OCI-LY7 (cell line): ENCODE data around the gene MGAT5B. TPM values are rescaled to one million over a fixed set of nuclear protein-coding genes. Genes with fewer than 3 reads are reported as not detected.
"Not testable (repeated sequence)": the region's sequence is repeated elsewhere in the genome, so short reads cannot be mapped to it uniquely, and the experiment has no call there.

ENCODE experiments used
- BruUV-seq: library from RNA; stranded (reverse); fragments of 400-500 nt; replicated peaks from 2 replicates; lab custom pipeline; 2021; lab: Mats Ljungman, UMichigan
- CTCF ChIA-PET: fragments of 300-600 bp; sonication (Branson Sonifier 250); formaldehyde crosslinking; loops from one replicate; lab custom pipeline; 2022; ENCODE audit warnings: antibody characterized with exemption; ENCODE audit not compliant: unreplicated experiment; lab: Charles Lee
- POLR2A ChIA-PET: fragments of 300-600 bp; sonication (Branson Sonifier 250); formaldehyde crosslinking; loops from one replicate; lab custom pipeline; 2022; ENCODE audit warnings: antibody characterized with exemption; lab: Charles Lee
- DNase-seq: peaks from one replicate; pipeline ENCODE4 v3.0.0-alpha.2; 2015; ENCODE audit warnings: low spot score
- H2AFZ ChIP-seq: fragments of 200-600 bp; sonication (generic), shearing (Covaris generic); 2 replicates; pipeline ENCODE4 v1.6.1; 2014; ENCODE audit warnings: mild to moderate bottlenecking, antibody characterized with exemption, low read length, moderate library complexity
- H3K27ac ChIP-seq: fragments of 200-600 bp; sonication (generic); 2 replicates; pipeline ENCODE4 v1.5.1; 2014; ENCODE audit warnings: mixed run types, low read depth, mild to moderate bottlenecking, moderate library complexity, low read length, inconsistent platforms; ENCODE audit not compliant: poor library complexity, severe bottlenecking
- H3K36me3 ChIP-seq: fragments of 200-600 bp; sonication (generic); 2 replicates; pipeline ENCODE4 v1.6.1; 2014; ENCODE audit warnings: mild to moderate bottlenecking, antibody characterized with exemption, low read length, moderate library complexity, mixed read lengths; ENCODE audit not compliant: insufficient read depth
- H3K4me1 ChIP-seq: fragments of 200-600 bp; sonication (generic); 2 replicates; pipeline ENCODE4 v1.5.1; 2014; ENCODE audit warnings: mild to moderate bottlenecking, low read length; ENCODE audit not compliant: insufficient read depth, poor library complexity, severe bottlenecking
- H3K4me2 ChIP-seq: fragments of 200-600 bp; sonication (generic); 2 replicates; pipeline ENCODE4 v1.6.1; 2014; ENCODE audit warnings: mild to moderate bottlenecking, low read length
- H3K4me3 ChIP-seq: fragments of 200-600 bp; sonication (generic); 2 replicates; pipeline ENCODE4 v1.5.1; 2014; ENCODE audit warnings: mild to moderate bottlenecking, low read depth, low read length; ENCODE audit not compliant: poor library complexity, severe bottlenecking
- H3K79me2 ChIP-seq: fragments of 200-600 bp; sonication (generic); 2 replicates; pipeline ENCODE4 v1.6.1; 2016; ENCODE audit warnings: low read depth, mild to moderate bottlenecking, low read length, moderate library complexity, mixed read lengths; ENCODE audit not compliant: insufficient read depth
- H3K9me2 ChIP-seq: fragments of 200-600 bp; sonication (generic); 2 replicates; pipeline ENCODE4 v1.6.1; 2016; ENCODE audit warnings: mild to moderate bottlenecking, low read length, mixed read lengths; ENCODE audit not compliant: insufficient read depth
- H3K9me3 ChIP-seq: fragments of 200-600 bp; sonication (generic); 2 replicates; pipeline ENCODE4 v1.6.1; 2014; ENCODE audit warnings: mild to moderate bottlenecking, mixed run types, low read length, mixed read lengths
- H4K20me1 ChIP-seq: fragments of 200-600 bp; sonication (generic); 2 replicates; pipeline ENCODE4 v1.6.1; 2014; ENCODE audit warnings: mild to moderate bottlenecking, antibody characterized with exemption, low read length, moderate library complexity, mixed read lengths; ENCODE audit not compliant: insufficient read depth
- CTCF ChIP-seq: fragments of 200-600 bp; sonication (generic); conservative IDR thresholded peaks from 2 replicates; pipeline ENCODE4 v1.5.1; 2014; ENCODE audit warnings: mild to moderate bottlenecking, antibody characterized with exemption, low read length, moderate library complexity, mixed read lengths
- EZH2phosphoT487 ChIP-seq: fragments of 200-600 bp; sonication (generic); IDR thresholded peaks from 2 replicates; pipeline ENCODE4 v1.6.1; 2018; ENCODE audit warnings: low read depth, borderline replicate concordance, mild to moderate bottlenecking, mixed run types, antibody characterized with exemption, low read length, moderate library complexity, mixed read lengths
- intact Hi-C: fragments of 100-400 bp; cut with micrococcal nuclease; formaldehyde crosslinking; loops from one replicate; pipeline ENCODE4 v1.10.0; 2022; ENCODE audit not compliant: unreplicated experiment
- total RNA-seq, 2 experiments: library from RNA; depleted of rRNA in 1 of 2; stranded (reverse); fragments of >200 nt in 1 of 2; shearing (Covaris generic) in 1 of 2; gene quantifications; 2 replicates each; pipeline ENCODE4 v1.2.3, GENCODE V29; 2014 to 2022

The MGAT5B gene
- total RNA-seq, 2 experiments from 2014 or later: 1.4 to 2.5 TPM

GRCh38 chr17:76848670-76849069 lies 19.5 kb upstream of the MGAT5B start:
- intact Hi-C loops: loop anchor here (10.0 kb wide), 1 partner anchor 596 kb away; no protein-coding TSS in a partner anchor
- Histone ChIP-seq H3K4me3 (no peak overlapping the region), H3K79me2 (no peaks in the 10 kb centered on the region), H3K4me1 (peaks cover 67% of the 10 kb centered on the region), H3K9me3 (no peaks in the 10 kb centered on the region), H3K27ac (no peak overlapping the region), H3K36me3 (no peaks in the 10 kb centered on the region), H3K9me2 (no peaks in the 10 kb centered on the region), H2AFZ (peak overlapping the region; percentile 70), H4K20me1 (no peaks in the 10 kb centered on the region), H3K4me2 (no peak overlapping the region)
- POLR2A ChIA-PET: no interaction called here
- no peak for TF ChIP-seq EZH2phosphoT487
- TF ChIP-seq CTCF: no peak
- CTCF ChIA-PET: no interaction called here
- no TSS peak for BruUV-seq
- DNase-seq: no peak

GRCh38 chr17:76849160-76849559 lies 19.0 kb upstream of the MGAT5B start:
- intact Hi-C loops: loop anchor here (10.0 kb wide), 1 partner anchor 596 kb away; no protein-coding TSS in a partner anchor
- H3K9me2 ChIP-seq, H3K4me2 ChIP-seq, H3K9me3 ChIP-seq, BruUV-seq, H3K4me3 ChIP-seq, CTCF ChIA-PET, H3K36me3 ChIP-seq, H2AFZ ChIP-seq, H3K27ac ChIP-seq, DNase-seq, H4K20me1 ChIP-seq, POLR2A ChIA-PET, H3K79me2 ChIP-seq: not testable (repeated sequence)
- H3K4me1 ChIP-seq: peaks cover 64% of the 10 kb centered on the region

GRCh38 chr17:76852843-76853242 lies 15.4 kb upstream of the MGAT5B start:
- Histone ChIP-seq H3K4me1 (peaks cover 33% of the 10 kb centered on the region), H3K36me3 (no peaks in the 10 kb centered on the region), H2AFZ (no peak overlapping the region), H3K9me3 (no peaks in the 10 kb centered on the region), H3K27ac (no peak overlapping the region), H4K20me1 (no peaks in the 10 kb centered on the region), H3K4me3 (no peak overlapping the region), H3K79me2 (no peaks in the 10 kb centered on the region), H3K4me2 (no peak overlapping the region), H3K9me2 (no peaks in the 10 kb centered on the region)
- no TSS peak for BruUV-seq
- ChIA-PET CTCF (no interaction called here), POLR2A (no interaction called here)
- no peak for TF ChIP-seq EZH2phosphoT487
- TF ChIP-seq CTCF: no peak
- intact Hi-C loops: no loop called here
- DNase-seq: no peak
